Left ventricle myocardium inferior (tissue), 1 donor: ENCODE results near the gene PAGE2. TPM values are rescaled to one million over a fixed set of nuclear protein-coding genes. Genes with fewer than 3 reads are reported as not detected.

Source experiments
- DNase-seq: peaks from one replicate; pipeline ENCODE4 v3.0.0-alpha.2; 2020
- H3K27ac ChIP-seq: fragments of 200-600 bp; replicated peaks from 2 replicates; pipeline ENCODE4 v1.8.0; 2021
- H3K27me3 ChIP-seq: fragments of 200-600 bp; 2 replicates; pipeline ENCODE4 v1.8.0; 2021; ENCODE audit warnings: low read depth
- H3K36me3 ChIP-seq: fragments of 200-600 bp; 2 replicates; pipeline ENCODE4 v1.8.0; 2021
- H3K4me1 ChIP-seq: fragments of 200-600 bp; 2 replicates; pipeline ENCODE4 v1.8.0; 2021
- H3K4me3 ChIP-seq: fragments of 200-600 bp; 2 replicates; pipeline ENCODE4 v1.8.0; 2021; ENCODE audit warnings: mild to moderate bottlenecking, moderate library complexity
- H3K9me3 ChIP-seq: fragments of 200-600 bp; replicated peaks from 2 replicates; pipeline ENCODE4 v1.8.0; 2021
- CTCF ChIP-seq: fragments of 200-600 bp; IDR thresholded peaks from 2 replicates; pipeline ENCODE4 v1.8.0; 2021; ENCODE audit warnings: antibody characterized with exemption, mild to moderate bottlenecking, borderline replicate concordance
- intact Hi-C: fragments of 100-400 bp; cut with micrococcal nuclease; formaldehyde crosslinking; loops from one replicate; pipeline ENCODE4 v1.11.0; 2022
- total RNA-seq: library from RNA; stranded (reverse); fragmentation: NEBNext Ultra II Directional; extraction: Animal tissue kit (Norgen Biotek cat#: 25700); gene quantifications from one replicate; pipeline ENCODE4 v1.2.1, GENCODE V29; 2021
- donor health status: DM: no; HTN: yes; CAD: no; lungs with severe emphysema.

PAGE2 gene
- total RNA-seq, 1 donor from 2014 or later = not detected

DNA sequence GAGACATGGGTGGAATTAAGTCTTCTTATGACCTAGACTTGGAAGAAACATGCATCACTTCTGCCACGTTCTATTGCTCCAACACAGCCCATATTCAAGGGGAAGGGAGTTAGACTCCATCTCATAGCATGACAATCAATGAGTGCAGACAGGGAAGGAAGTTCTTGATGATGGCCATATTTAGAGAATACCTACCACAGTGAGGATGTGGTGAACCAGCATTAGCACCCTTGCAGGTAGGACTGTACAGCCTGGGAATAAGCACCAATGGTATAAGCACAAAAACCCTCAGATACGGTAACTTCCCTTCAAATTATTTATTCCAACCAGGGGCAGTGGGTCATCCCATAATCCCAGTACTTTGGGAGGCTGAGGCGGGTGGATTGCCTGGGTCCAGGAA, 29.8 kb downstream of the PAGE2 start:
- Histone ChIP-seq H3K4me1 (no peaks in the 10 kb centered on the region), H3K27me3 (no peaks in the 10 kb centered on the region), H3K27ac (no peak overlapping the region), H3K4me3 (no peak overlapping the region), H3K36me3 (no peaks in the 10 kb centered on the region), H3K9me3 (no peaks in the 10 kb centered on the region)
- TF ChIP-seq CTCF = no peak
- DNase-seq = no peak
- intact Hi-C loops = no loop called here

- Histone ChIP-seq H3K27ac (no peak overlapping the region), H3K9me3 (no peaks in the 10 kb centered on the region), H3K36me3 (no peaks in the 10 kb centered on the region), H3K27me3 (no peaks in the 10 kb centered on the region), H3K4me1 (no peaks in the 10 kb centered on the region), H3K4me3 (no peak overlapping the region)
- intact Hi-C loops = no loop called here
- DNase-seq = no peak
- TF ChIP-seq CTCF = no peak
Measured at GRCh38 chrX:55119271-55119670, 30.5 kb downstream of the PAGE2 start.

- H3K27me3 ChIP-seq = no peaks in the 10 kb centered on the region
- H3K27ac ChIP-seq = no peak overlapping the region
- DNase-seq = no peak
- H3K4me3 ChIP-seq = no peak overlapping the region
- intact Hi-C loops = no loop called here
- no peaks in the 10 kb centered on the region for H3K9me3 ChIP-seq
- TF ChIP-seq CTCF = no peak
- no peaks in the 10 kb centered on the region for H3K36me3 ChIP-seq
- no peaks in the 10 kb centered on the region for H3K4me1 ChIP-seq
Measured at GRCh38 chrX:55119712-55120111, 30.9 kb downstream of the PAGE2 start.

DNA sequence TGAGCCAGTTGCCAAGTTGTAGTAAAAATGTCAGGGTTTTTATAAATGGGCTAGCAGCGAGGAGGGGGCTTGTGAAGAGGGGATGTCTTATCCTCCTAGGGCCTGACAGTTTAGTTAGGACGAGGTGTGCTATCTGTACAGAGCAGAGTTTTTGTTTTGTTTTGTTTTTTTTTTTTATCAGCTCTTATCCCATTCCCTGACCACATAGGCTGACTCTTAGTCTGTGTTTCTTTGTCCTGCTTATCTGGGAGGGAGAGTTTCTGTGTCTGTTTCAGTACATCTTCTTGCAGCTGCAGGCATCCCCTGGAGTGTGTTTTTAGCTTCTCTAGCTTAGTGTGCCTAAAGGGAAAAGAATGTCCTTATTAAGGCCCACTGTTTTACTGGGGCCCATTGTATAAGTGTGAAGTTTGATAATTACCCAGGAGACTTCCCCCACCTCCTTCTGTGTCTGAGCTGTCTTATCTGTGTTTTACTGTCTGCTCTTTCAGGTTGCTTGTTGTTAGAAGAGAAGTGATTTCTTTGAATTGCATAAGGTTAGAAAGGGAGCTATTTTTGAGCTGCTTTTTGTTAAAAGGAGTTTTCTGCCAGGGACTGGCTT, 32.0 kb downstream of the PAGE2 start:
- H3K27me3 ChIP-seq = no peaks in the 10 kb centered on the region

GRCh38 chrX:55123900-55124299, 35.1 kb downstream of the PAGE2 start:
- H3K36me3 ChIP-seq = no peaks in the 10 kb centered on the region
- no peak overlapping the region for H3K27ac ChIP-seq
- no peaks in the 10 kb centered on the region for H3K4me1 ChIP-seq
- no peaks in the 10 kb centered on the region for H3K27me3 ChIP-seq
- DNase-seq = no peak
- no peak for TF ChIP-seq CTCF
- no peaks in the 10 kb centered on the region for H3K9me3 ChIP-seq
- no peak overlapping the region for H3K4me3 ChIP-seq
- intact Hi-C loops = no loop called here

More for the DNA sequence above, 32.0 kb downstream of the PAGE2 start:
- DNase-seq = no peak
- Histone ChIP-seq H3K9me3 (no peaks in the 10 kb centered on the region), H3K4me3 (no peak overlapping the region), H3K4me1 (no peaks in the 10 kb centered on the region), H3K36me3 (no peaks in the 10 kb centered on the region), H3K27ac (no peak overlapping the region)
- TF ChIP-seq CTCF = no peak
- intact Hi-C loops = no loop called here
